Subcutaneous abdominal adipose tissue (tissue), 5 donors: ENCODE results near the gene GREB1L.
"Not testable (repeated sequence)": the region's sequence is repeated elsewhere in the genome, so short reads cannot be mapped to it uniquely, and the experiment has no call there.

ENCODE experiments used
- H3K27ac ChIP-seq: one replicate; pipeline ENCODE4 v1.7.0; 2013; ENCODE audit warnings: low read depth, mild to moderate bottlenecking, inconsistent platforms, low read length, moderate library complexity
- H3K27me3 ChIP-seq, 5 donors: one replicate each; pipeline ENCODE4 v1.7.0; 2013; ENCODE audit warnings: low read length in 5 of 5, inconsistent platforms in 1 of 5; ENCODE audit not compliant: control insufficient read depth in 5 of 5, insufficient read depth in 4 of 5
- H3K36me3 ChIP-seq, 5 donors: one replicate each; pipeline ENCODE4 v1.7.0; 2013; ENCODE audit warnings: low read length in 5 of 5; ENCODE audit not compliant: control insufficient read depth in 5 of 5, insufficient read depth in 5 of 5
- H3K4me1 ChIP-seq, 5 donors: one replicate each; pipeline ENCODE4 v1.7.0; 2013; ENCODE audit warnings: low read length in 5 of 5, mild to moderate bottlenecking in 3 of 5, moderate library complexity in 1 of 5; ENCODE audit not compliant: control insufficient read depth in 5 of 5, insufficient read depth in 5 of 5
- H3K4me3 ChIP-seq, 5 donors: one replicate each; pipeline ENCODE4 v1.7.0; 2013; ENCODE audit warnings: low read length in 5 of 5, low read depth in 1 of 5
- H3K9ac ChIP-seq, 5 donors: one replicate each; pipeline ENCODE4 v1.7.0; 2013; ENCODE audit warnings: low read length in 5 of 5, mild to moderate bottlenecking in 4 of 5, moderate library complexity in 3 of 5
- H3K9me3 ChIP-seq, 5 donors: one replicate each; pipeline ENCODE4 v1.7.0; 2013; ENCODE audit warnings: low read length in 5 of 5; ENCODE audit not compliant: control insufficient read depth in 5 of 5
- donor health status: healthy.
- donor health status: healthy.
- donor health status: healthy.
- donor health status: healthy.
- donor health status: healthy.

Gene GREB1L

DNA sequence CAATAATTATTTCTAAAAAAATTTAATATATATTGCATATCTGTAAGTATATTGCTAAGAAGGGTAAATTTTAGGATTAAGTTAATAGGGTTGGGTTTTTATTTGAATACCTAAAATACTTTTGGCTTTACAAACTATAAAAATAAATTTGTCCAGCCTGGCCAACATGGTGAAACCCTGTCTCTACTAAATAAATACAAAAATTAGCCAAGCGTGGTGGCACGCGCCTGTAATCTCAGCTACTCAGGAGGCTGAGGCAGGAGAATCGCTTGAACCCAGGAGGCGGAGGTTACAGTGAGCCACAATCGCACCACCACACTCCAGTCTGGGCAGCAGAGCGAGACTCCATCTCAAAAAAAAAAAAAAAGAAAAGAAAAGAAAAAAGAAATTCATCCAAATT, 127.6 kb downstream of the GREB1L start:
- not testable (repeated sequence) for H3K4me3 ChIP-seq, H3K27ac ChIP-seq, H3K27me3 ChIP-seq, H3K36me3 ChIP-seq, H3K9ac ChIP-seq, H3K9me3 ChIP-seq, H3K4me1 ChIP-seq

DNA sequence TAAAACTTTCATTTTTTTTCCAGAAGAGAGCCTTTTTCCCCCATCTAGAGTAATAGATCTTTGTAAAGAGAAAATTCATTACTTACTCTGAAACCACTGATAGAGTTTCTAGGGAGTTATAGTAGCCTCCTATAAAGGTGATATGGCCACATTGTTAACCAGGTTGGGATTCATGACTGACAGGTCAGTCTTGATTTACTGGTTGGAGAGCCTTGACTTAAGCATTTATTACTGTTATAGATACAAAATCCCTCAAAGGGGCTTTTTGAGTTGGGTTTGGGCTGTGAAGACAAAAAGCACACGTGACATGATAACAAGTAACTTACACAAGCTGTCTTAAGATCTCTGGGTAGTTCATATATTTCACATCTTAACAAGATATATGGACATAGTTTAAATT, 141.0 kb downstream of the GREB1L start:
- H3K36me3 ChIP-seq = no peaks in the 10 kb centered on the region

DNA sequence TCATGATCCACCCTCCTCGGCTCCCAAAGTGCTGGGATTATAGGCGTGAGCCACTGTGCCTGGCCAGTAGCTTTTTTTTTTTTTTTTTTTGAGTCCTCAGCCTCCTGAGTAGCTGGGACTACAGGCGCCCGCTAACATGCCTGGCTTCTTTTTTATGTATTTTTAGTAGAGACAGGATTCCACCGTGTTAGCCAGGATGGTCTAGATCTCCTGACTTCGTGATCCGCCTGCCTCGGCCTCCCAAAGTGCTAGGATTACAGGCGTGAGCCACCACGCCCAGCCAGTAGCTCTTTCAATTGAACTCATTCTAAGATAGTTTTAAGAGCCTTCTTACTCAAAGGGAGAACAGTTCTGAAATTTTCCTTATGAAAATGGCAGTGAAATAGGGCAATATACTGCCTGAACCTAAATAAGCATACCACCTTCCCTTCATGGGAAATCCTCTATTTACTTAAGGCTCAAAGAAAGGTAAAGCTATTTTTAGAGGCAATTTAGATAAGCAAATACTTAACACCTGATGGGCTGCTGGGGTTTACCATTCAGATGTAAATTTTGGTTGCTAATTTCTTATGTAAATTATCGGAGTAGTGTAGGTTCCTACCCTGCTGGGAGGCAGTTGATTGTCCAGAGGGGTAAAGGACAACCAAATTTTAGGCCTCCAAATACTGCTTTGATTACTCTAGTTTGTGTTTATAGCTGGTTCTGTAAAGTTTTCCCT, 144.7 kb downstream of the GREB1L start:
- no peaks in the 10 kb centered on the region for H3K36me3 ChIP-seq
- H3K27me3 ChIP-seq = no peaks in the 10 kb centered on the region
- H3K9ac ChIP-seq = no peak overlapping the region
- no peak overlapping the region for H3K4me3 ChIP-seq
- H3K4me1 ChIP-seq = peaks cover 0 to 3% (median under 1%) of the 10 kb centered on the region in 5 donors
- H3K9me3 ChIP-seq = no peaks in the 10 kb centered on the region
- H3K27ac ChIP-seq = no peak overlapping the region

More for the DNA sequence above, 141.0 kb downstream of the GREB1L start:
- H3K9me3 ChIP-seq = no peaks in the 10 kb centered on the region
- no peak overlapping the region for H3K27ac ChIP-seq
- peaks cover 0 to 6% (median 0%) of the 10 kb centered on the region in 5 donors for H3K4me1 ChIP-seq
- H3K27me3 ChIP-seq = no peaks in the 10 kb centered on the region
- H3K9ac ChIP-seq = no peak overlapping the region
- H3K4me3 ChIP-seq = no peak overlapping the region

DNA sequence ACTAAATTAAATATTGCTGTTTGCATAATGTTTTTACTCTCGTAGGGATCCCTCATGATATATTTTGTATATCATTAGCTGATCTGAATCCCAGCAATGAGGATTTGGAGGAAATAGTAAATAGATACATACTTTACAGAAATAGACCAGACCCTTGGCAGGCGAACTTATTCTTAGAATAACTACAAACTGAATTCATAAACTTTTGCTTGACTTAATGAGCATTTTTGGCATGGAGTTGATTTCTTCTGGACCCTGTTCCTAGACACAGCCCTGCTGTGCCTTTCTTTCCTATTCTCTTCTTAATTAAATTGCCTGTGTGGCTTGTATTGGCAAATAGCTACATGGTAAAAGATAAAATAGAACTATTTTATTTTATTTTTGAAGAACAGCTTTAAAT, 145.9 kb downstream of the GREB1L start:
- H3K27ac ChIP-seq = no peak overlapping the region

DNA sequence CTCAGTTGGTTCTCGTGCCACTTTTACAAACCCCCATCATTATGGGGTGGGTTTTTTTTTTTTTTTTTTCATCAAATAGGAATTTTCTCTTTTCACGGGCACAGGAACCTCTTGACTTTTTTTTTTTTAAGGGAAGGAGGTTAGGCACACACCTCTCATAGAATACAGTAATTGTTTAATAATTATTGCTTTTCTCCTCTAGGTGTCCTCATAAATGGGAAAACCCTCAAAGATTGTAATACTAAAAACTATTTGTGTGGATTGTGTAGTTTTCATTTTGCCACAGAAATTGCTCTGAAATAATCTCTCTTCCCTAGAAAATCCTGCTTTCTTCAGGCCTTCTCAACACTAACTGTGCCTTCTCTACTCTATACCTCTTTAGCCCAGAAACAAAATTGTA, 147.3 kb downstream of the GREB1L start:
- Histone ChIP-seq H3K27me3 (no peaks in the 10 kb centered on the region), H3K9me3 (no peaks in the 10 kb centered on the region), H3K36me3 (no peaks in the 10 kb centered on the region), H3K4me3 (no peak overlapping the region), H3K9ac (no peak overlapping the region), H3K4me1 (peaks cover 0 to 10% (median 7%) of the 10 kb centered on the region in 5 donors), H3K27ac (peak overlapping the region; percentile 71)

More for the DNA sequence above, 145.9 kb downstream of the GREB1L start:
- Histone ChIP-seq H3K4me3 (no peak overlapping the region), H3K36me3 (no peaks in the 10 kb centered on the region), H3K9me3 (no peaks in the 10 kb centered on the region), H3K4me1 (peaks cover 0 to 2% (median 0%) of the 10 kb centered on the region in 5 donors), H3K9ac (no peak overlapping the region), H3K27me3 (no peaks in the 10 kb centered on the region)

DNA sequence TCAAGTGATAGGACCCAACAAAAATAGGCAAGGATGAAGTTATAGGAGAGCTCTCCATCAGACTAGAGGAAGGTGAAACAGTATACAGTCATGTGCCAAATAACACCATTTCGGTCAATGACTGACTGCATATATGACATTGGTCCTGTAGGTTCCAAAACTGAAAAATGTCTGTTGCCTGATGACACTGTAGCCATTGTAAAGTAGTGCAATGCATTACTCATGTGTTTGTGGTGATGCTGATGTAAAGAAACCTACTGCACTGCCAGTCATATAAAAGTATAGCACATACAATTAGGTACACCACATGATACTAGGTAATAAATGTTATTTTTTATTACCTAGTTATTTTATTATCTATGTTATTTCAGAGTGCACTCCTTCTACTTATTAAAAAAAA, 147.9 kb downstream of the GREB1L start:
- H3K9ac ChIP-seq = no peak overlapping the region
- H3K4me3 ChIP-seq = no peak overlapping the region

DNA sequence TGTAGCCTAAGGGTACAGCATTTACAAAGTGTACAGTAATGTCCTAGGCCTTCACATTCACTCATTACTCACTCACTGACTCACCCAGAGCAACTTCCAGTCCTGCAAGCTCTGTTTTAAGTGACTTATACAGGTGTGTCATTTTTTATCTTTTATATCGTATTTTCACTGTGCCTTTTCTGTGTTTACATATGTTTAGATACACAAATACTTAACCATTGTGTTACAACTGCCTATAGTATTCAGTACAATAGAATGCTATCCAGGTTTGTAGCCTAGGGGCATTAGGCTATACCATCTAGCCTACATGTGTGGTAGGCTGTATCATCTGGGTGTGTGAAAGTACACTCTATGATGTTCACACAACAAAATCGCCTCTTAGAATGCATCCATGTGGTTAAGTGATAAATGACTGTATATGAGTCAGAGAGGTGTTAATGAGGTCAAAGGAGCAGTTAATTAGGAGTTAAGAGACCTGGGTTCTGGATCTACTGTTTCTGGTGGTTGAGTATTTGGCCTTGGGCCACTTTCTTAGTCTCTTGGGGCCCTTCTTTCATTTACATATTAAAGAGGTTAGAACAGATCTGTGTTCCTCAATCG, 149.1 kb downstream of the GREB1L start:
- no peaks in the 10 kb centered on the region for H3K36me3 ChIP-seq
- H3K27me3 ChIP-seq = no peaks in the 10 kb centered on the region
- peaks cover 0 to 15% (median 7%) of the 10 kb centered on the region in 5 donors for H3K4me1 ChIP-seq
- no peak overlapping the region for H3K9ac ChIP-seq
- H3K4me3 ChIP-seq = no peak overlapping the region
- H3K9me3 ChIP-seq = no peaks in the 10 kb centered on the region
- H3K27ac ChIP-seq = no peak overlapping the region

More for the DNA sequence above, 147.9 kb downstream of the GREB1L start:
- H3K9me3 ChIP-seq = no peaks in the 10 kb centered on the region
- H3K4me1 ChIP-seq = peaks cover 0 to 15% (median 7%) of the 10 kb centered on the region in 5 donors
- peak overlapping the region; percentile 71 for H3K27ac ChIP-seq
- H3K27me3 ChIP-seq = no peaks in the 10 kb centered on the region
- no peaks in the 10 kb centered on the region for H3K36me3 ChIP-seq

DNA sequence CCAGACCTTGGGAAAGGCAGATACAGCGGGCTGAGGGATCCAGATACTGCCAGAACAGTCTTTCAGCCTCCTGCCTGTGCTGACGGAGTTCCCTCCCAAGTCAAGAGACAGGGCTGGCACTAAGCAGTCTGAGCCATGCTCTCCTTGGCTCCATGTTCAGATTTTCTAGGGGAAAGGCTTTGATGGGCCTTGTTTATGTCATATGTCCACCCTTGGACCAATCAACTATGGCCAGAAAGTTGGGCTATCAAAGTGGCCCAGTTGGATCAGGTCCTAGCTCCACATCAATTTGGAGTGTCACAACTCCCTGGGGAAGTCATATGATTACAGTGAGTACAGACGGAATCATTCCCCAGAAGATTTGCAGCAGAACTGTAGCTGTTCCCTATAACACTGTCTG, 152.0 kb downstream of the GREB1L start:
- Histone ChIP-seq H3K9me3 (no peaks in the 10 kb centered on the region), H3K4me1 (peaks cover 0 to 15% (median 7%) of the 10 kb centered on the region in 5 donors), H3K9ac (peak overlapping the region in 2 of 5 donors; percentile 26 to 57), H3K27me3 (no peaks in the 10 kb centered on the region), H3K27ac (peak overlapping the region; percentile 92), H3K36me3 (no peaks in the 10 kb centered on the region), H3K4me3 (no peak overlapping the region)

DNA sequence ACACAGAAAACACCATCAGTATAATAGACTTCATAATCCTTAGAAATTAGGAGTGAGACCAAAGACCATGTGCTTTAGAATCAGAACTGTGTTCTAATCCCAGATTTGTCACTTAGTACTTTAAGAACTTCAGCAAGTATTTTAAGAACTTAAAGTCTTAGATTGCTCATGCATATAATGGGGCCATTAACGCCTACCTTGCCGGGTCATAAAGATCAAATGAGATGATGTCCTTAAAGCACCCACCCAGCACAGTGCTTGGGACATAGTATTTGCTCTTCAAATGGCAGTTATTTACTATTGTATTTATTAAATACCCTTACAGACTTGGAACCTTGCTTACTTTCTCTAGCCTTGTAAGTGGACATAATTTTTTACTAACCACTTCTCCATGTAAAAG, 156.1 kb downstream of the GREB1L start:
- Histone ChIP-seq H3K9ac (no peak overlapping the region), H3K4me3 (no peak overlapping the region), H3K36me3 (no peaks in the 10 kb centered on the region), H3K9me3 (no peaks in the 10 kb centered on the region), H3K27me3 (no peaks in the 10 kb centered on the region), H3K27ac (no peak overlapping the region), H3K4me1 (peaks cover 0 to 11% (median 6%) of the 10 kb centered on the region in 5 donors)

DNA sequence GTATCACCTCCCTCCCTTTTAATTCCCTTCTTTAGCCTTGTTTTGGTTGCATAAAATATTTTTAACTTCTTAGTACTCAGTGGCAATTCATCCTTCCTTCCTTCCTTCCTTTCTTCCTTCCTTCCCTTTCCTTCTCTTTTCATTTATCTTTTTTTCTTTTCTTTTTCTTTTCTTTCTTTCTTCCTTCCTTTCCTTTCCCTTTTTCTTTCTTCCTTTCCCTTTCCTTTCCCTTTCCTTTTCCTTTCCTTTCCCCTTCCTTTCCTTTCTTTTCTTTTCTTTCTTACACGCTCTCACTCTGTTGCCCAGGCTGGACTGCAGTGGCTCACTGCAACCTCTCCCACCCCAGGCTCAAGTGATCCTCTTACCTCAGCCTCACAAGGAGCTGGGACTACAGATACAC, 160.2 kb downstream of the GREB1L start:
- Histone ChIP-seq H3K4me1 (no peaks in the 10 kb centered on the region), H3K9me3 (no peaks in the 10 kb centered on the region), H3K36me3 (no peaks in the 10 kb centered on the region), H3K27ac (no peak overlapping the region), H3K27me3 (no peaks in the 10 kb centered on the region), H3K9ac (no peak overlapping the region), H3K4me3 (no peak overlapping the region)
